Lung (tissue), 12 donors: Measurements from ENCODE around the gene SPSB2. TPM values are rescaled to one million over a fixed set of nuclear protein-coding genes. Genes with fewer than 3 reads are reported as not detected.

ENCODE experiments used
- ATAC-seq: fragments of 200-7000 bp; cut with Tn5 transposase; one replicate; pipeline ENCODE4 v1.9.1; 2020; ENCODE audit warnings: moderate number of reproducible peaks; ENCODE audit not compliant: insufficient read depth, low FRiP score
- DNase-seq, 3 donors: peaks; one replicate each; pipeline ENCODE4 v3.0.0-alpha.2; 2013 to 2017
- H3K27ac ChIP-seq, 2 donors: one replicate each; pipeline ENCODE4 v1.5.1; 2013; ENCODE audit warnings: mild to moderate bottlenecking in 2 of 2, moderate library complexity in 2 of 2, control low read depth in 1 of 2, inconsistent platforms in 1 of 2, low read depth in 1 of 2, low read length in 1 of 2
- H3K27me3 ChIP-seq, 3 donors: one replicate each; pipeline ENCODE4 v1.5.1; 2013; ENCODE audit warnings: low read length in 2 of 3; ENCODE audit not compliant: control insufficient read depth in 3 of 3, insufficient read depth in 3 of 3
- H3K36me3 ChIP-seq, 4 donors: one replicate each; pipeline ENCODE4 v1.5.1; 2013; ENCODE audit warnings: low read length in 4 of 4, mild to moderate bottlenecking in 1 of 4, moderate library complexity in 1 of 4; ENCODE audit not compliant: control insufficient read depth in 4 of 4, insufficient read depth in 4 of 4
- H3K4me1 ChIP-seq, 5 donors: one replicate each; pipeline ENCODE4 v1.5.1; 2013; ENCODE audit warnings: low read length in 5 of 5, mild to moderate bottlenecking in 2 of 5, moderate library complexity in 1 of 5; ENCODE audit not compliant: control insufficient read depth in 5 of 5, insufficient read depth in 5 of 5
- H3K4me3 ChIP-seq: one replicate; pipeline ENCODE4 v1.5.1; 2013; ENCODE audit warnings: mild to moderate bottlenecking, control low read depth, moderate library complexity
- H3K9ac ChIP-seq, 2 donors: one replicate each; pipeline ENCODE4 v1.5.1; 2013; ENCODE audit warnings: low read length in 2 of 2, control low read depth in 1 of 2; ENCODE audit not compliant: insufficient read depth in 1 of 2
- H3K9me3 ChIP-seq, 4 donors: one replicate each; pipeline ENCODE4 v1.5.1; 2013; ENCODE audit warnings: low read length in 3 of 4, mild to moderate bottlenecking in 1 of 4, moderate library complexity in 1 of 4; ENCODE audit not compliant: control insufficient read depth in 4 of 4, insufficient read depth in 3 of 4
- WGBS, 2 donors: extraction: QIAGEN DNeasy Blood & Tissue Kit; methylation state at CpG; one replicate each; pipeline ENCODE4 v1.1.7; 2013; 5-methylcytosine and 5-hydroxymethylcytosine counted together
- polyA plus RNA-seq, 2 donors: library from polyadenylated mRNA; stranded (reverse); fragments of 200-250 nt; gene quantifications; one replicate each; pipeline ENCODE4 v1.2.1, GENCODE V29; 2013
- total RNA-seq, 2 donors: library from RNA; depleted of rRNA in 1 of 2; stranded (reverse); fragments of >200 nt in 1 of 2; gene quantifications; one replicate each; pipeline ENCODE4 v1.2.1, GENCODE V29; 2014 to 2021
- TF ChIP-seq, protein P1 (sequence below): IDR thresholded peaks from 2 replicates; pipeline ENCODE4 v1.5.1; 2012; ENCODE audit warnings: mild to moderate bottlenecking; ENCODE audit errors: control extremely low read depth, extremely low read depth
- donor health status: control.
- donor health status: control.
- donor health status: Bipolar disorder and iron deficiency.
- donor health status: healthy.
- donor health status: DM: yes; HTN: yes; CAD: no.

Gene SPSB2
- total and polyA plus RNA-seq, 4 donors, result 21.0 to 39.8 (median 31.4) TPM

- 3% methylated on average over 17 to 18 of the region's 18 CpGs for WGBS, 2 donors
- peaks cover 7 to 29% (median 19%) of the 10 kb centered on the region in 4 donors for H3K36me3 ChIP-seq
- DNase-seq (peak; percentile 52 to 68 (median 54)), ATAC-seq (no peak)
- no peaks in the 10 kb centered on the region for H3K9me3 ChIP-seq
- H3K4me3 ChIP-seq, result peak overlapping the region; percentile 59
- TF ChIP-seq, protein P1, sequence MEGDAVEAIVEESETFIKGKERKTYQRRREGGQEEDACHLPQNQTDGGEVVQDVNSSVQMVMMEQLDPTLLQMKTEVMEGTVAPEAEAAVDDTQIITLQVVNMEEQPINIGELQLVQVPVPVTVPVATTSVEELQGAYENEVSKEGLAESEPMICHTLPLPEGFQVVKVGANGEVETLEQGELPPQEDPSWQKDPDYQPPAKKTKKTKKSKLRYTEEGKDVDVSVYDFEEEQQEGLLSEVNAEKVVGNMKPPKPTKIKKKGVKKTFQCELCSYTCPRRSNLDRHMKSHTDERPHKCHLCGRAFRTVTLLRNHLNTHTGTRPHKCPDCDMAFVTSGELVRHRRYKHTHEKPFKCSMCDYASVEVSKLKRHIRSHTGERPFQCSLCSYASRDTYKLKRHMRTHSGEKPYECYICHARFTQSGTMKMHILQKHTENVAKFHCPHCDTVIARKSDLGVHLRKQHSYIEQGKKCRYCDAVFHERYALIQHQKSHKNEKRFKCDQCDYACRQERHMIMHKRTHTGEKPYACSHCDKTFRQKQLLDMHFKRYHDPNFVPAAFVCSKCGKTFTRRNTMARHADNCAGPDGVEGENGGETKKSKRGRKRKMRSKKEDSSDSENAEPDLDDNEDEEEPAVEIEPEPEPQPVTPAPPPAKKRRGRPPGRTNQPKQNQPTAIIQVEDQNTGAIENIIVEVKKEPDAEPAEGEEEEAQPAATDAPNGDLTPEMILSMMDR, result no peak
- peak overlapping the region; percentile 39 to 67 for H3K9ac ChIP-seq
- peak overlapping the region in 1 of 2 donors; percentile 23 for H3K27ac ChIP-seq
- peaks cover 0 to 26% (median 7%) of the 10 kb centered on the region in 5 donors for H3K4me1 ChIP-seq
- H3K27me3 ChIP-seq, result no peaks in the 10 kb centered on the region
Measured at GRCh38 chr12:6852651-6853354, 20.3 kb downstream of the SPSB2 start.

GRCh38 chr12:6851921-6852650 is 21.0 kb downstream of the SPSB2 start, which contains the start of gene USP5:
Gene USP5, plus strand, starts transcription at chr12:6852150. Its CDS starts 30 bp downstream, at chr12:6852180.
- H3K27me3 ChIP-seq, result no peaks in the 10 kb centered on the region
- H3K9me3 ChIP-seq, result no peaks in the 10 kb centered on the region
- 0% methylated on average over 65 of the region's 65 CpGs for WGBS, 2 donors
- peaks cover 10 to 25% (median 16%) of the 10 kb centered on the region in 4 donors for H3K36me3 ChIP-seq
- peak within 1 kb of the TSS; percentile 81 to 98 for H3K9ac ChIP-seq
- peak within 1 kb of the TSS; percentile 91 to 96 for H3K27ac ChIP-seq
- peaks cover 0 to 26% (median 7%) of the 10 kb centered on the region in 5 donors for H3K4me1 ChIP-seq
- DNase-seq, result peak; percentile 99 to 100 (median 100)
- H3K4me3 ChIP-seq, result peak within 1 kb of the TSS; percentile 76
- TF ChIP-seq, protein P1, result no peak
- peak; percentile 92 for ATAC-seq

DNA sequence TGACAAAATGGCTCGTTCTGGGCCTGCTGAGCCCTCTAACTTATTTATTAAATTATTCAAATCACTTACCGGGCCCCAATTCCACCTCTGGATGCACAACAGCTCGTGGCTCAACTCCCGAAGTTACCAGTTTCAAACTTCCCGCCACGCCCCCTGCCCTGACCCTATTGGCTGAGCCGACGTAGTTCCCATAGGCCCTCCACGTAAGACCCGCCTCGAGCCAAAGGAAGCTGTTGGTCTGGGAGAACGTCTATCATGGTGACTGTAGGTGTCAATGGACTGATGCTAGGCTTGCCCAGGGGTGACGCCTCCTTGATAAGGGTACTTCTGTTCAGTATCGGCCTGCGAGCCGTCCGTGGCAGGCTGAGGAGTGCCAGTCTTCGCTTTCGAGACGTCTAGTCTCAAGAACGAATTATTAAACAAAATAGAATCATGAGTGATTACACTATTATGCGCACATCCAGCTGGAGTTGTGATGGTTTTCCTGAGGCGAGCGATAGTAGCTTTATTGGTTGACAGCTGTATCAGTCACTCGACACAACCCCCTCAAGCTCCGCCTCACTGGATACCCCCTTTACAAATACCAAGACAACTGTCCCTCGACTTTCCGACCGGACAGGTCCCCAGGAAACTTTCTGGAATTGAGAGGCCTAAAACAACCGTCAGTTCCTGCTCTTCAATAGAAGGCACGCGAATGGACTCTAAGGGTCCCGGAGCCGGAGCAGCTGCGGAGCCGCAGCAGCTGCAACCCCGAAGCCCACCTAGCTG is 21.8 kb downstream of the SPSB2 start, which contains the start of gene CDCA3:
Gene CDCA3, minus strand, starts transcription at position 134 of the 768 bp plus-strand sequence. CDS start 334 bp downstream, outside the sequence.
- TF ChIP-seq, protein P1, result no peak

More for the DNA sequence above, 21.8 kb downstream of the SPSB2 start, which contains the start of gene CDCA3:
- Histone ChIP-seq H3K27me3 (no peaks in the 10 kb centered on the region), H3K4me3 (peak within 1 kb of the TSS; percentile 76), H3K27ac (peak within 1 kb of the TSS; percentile 91 to 96), H3K36me3 (peaks cover 6 to 26% (median 14%) of the 10 kb centered on the region in 4 donors), H3K4me1 (peaks cover 0 to 26% (median 7%) of the 10 kb centered on the region in 5 donors), H3K9me3 (no peaks in the 10 kb centered on the region), H3K9ac (peak within 1 kb of the TSS; percentile 81 to 98)
- 0% methylated on average over 37 of the region's 37 CpGs for WGBS, 2 donors
- DNase-seq (peak; percentile 96 to 99 (median 99)), ATAC-seq (peak; percentile 71)
